Upper lobe of left lung (tissue), 4 donors: ENCODE measurements around the gene ALPP.
"Not testable (repeated sequence)": the region's sequence is repeated elsewhere in the genome, so short reads cannot be mapped to it uniquely, and the experiment has no call there.

Source experiments
- CTCF ChIP-seq, 6 experiments: fragments of 450-650 bp in 4 of 6; fragments of 200-600 bp in 2 of 6; sonication (generic) in 2 of 6; IDR thresholded peaks; one replicate each; pipeline ENCODE4 v1.5.1; 2016 to 2019; ENCODE audit warnings: antibody characterized with exemption in 6 of 6
- EP300 ChIP-seq, 4 donors: sonication (generic); formaldehyde crosslinking; IDR thresholded peaks; one replicate each; pipeline ENCODE4 v1.5.1; 2017; ENCODE audit warnings: antibody characterized with exemption in 4 of 4, control low read depth in 2 of 4
- POLR2A ChIP-seq, 4 donors: fragments of 450-650 bp; IDR thresholded peaks; one replicate each; pipeline ENCODE4 v1.5.1; 2016 to 2017; ENCODE audit warnings: antibody characterized with exemption in 4 of 4, mild to moderate bottlenecking in 2 of 4
- POLR2AphosphoS5 ChIP-seq, 2 donors: sonication (generic); formaldehyde crosslinking; IDR thresholded peaks; one replicate each; pipeline ENCODE4 v1.5.1; 2017; ENCODE audit warnings: antibody characterized with exemption in 2 of 2

DNA sequence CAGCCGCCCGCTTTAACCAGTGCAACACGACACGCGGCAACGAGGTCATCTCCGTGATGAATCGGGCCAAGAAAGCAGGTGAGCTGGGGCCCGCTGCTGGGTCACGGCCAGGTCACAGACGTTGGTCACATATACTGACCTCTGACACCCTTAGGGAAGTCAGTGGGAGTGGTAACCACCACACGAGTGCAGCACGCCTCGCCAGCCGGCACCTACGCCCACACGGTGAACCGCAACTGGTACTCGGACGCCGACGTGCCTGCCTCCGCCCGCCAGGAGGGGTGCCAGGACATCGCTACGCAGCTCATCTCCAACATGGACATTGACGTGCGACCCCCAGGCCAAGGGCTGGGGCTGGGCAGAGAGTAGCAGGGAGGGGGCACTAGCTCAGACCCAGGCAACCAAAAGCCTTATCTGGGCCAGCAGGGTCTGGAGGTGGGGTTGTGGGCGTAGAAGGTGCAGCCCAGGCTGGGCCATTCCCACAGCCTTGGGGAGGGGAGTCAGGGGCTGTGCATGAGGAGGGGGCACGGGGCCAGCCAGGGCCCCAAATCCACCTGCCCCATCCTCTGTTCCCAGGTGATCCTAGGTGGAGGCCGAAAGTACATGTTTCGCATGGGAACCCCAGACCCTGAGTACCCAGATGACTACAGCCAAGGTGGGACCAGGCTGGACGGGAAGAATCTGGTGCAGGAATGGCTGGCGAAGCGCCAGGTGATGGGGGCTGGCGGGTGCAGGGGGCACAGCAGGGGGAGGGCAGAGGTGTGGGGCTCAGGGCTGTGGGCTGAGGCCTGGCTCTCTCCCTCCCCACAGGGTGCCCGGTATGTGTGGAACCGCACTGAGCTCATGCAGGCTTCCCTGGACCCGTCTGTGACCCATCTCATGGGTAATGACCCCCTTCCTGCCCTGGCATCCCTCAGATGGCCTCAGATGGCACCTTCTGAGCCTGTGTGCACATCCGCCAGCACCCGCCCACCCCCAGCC is 1.3 kb downstream of the ALPP start:
- TF ChIP-seq CTCF, POLR2A, EP300, POLR2AphosphoS5 (IDR thresholded peaks at IDR 0.05): not testable (repeated sequence)
